ENCODE data around the gene ADGRA1.

The ADGRA1 gene

GRCh38 chr10:133151543-133151972, 63.8 kb downstream of the ADGRA1 start:
- DNase-seq: no peak

GRCh38 chr10:133154411-133154810, 66.7 kb downstream of the ADGRA1 start:
- DNase-seq: no peak

GRCh38 chr10:133154996-133155778, 67.5 kb downstream of the ADGRA1 start:
- no peak for DNase-seq

- no peak for DNase-seq
Measured at GRCh38 chr10:133156674-133157579, 69.2 kb downstream of the ADGRA1 start.

GRCh38 chr10:133157662-133158436, 70.1 kb downstream of the ADGRA1 start:
- DNase-seq: no peak

- DNase-seq: no peak
Measured at GRCh38 chr10:133158437-133158755, 70.7 kb downstream of the ADGRA1 start.

- no peak for DNase-seq
Measured at GRCh38 chr10:133158756-133159610, 71.3 kb downstream of the ADGRA1 start.

- no peak for DNase-seq
Measured at GRCh38 chr10:133159611-133159949, 71.9 kb downstream of the ADGRA1 start.

GRCh38 chr10:133159950-133160825, 72.5 kb downstream of the ADGRA1 start, which contains the start of gene KNDC1:
TSS of gene KNDC1 (plus strand) at chr10:133160219. CDS start at chr10:133160468, 249 bp downstream.
- no peak for DNase-seq

GRCh38 chr10:133160826-133161471, 73.2 kb downstream of the ADGRA1 start:
- DNase-seq: no peak

- no peak for DNase-seq
Measured at GRCh38 chr10:133161486-133162109, 73.9 kb downstream of the ADGRA1 start.

- no peak for DNase-seq
Measured at GRCh38 chr10:133162178-133162909, 74.6 kb downstream of the ADGRA1 start.

GRCh38 chr10:133162910-133163856, 75.5 kb downstream of the ADGRA1 start:
- DNase-seq: no peak

- DNase-seq: no peak
Measured at GRCh38 chr10:133163889-133164815, 76.4 kb downstream of the ADGRA1 start.

- no peak for DNase-seq
Measured at GRCh38 chr10:133164816-133165555, 77.3 kb downstream of the ADGRA1 start.

Data from HCEC 1CT (cell line).